Sigmoid colon (tissue), 7 donors: ENCODE data around the gene SPRED1. TPM values are rescaled to one million over a fixed set of nuclear protein-coding genes. Genes with fewer than 3 reads are reported as not detected.

Experiments
- DNase-seq: peaks from one replicate; pipeline ENCODE4 v3.0.0-alpha.2; 2019
- H3K27ac ChIP-seq, 4 donors: fragments of 200-600 bp; sonication (generic); one replicate each; pipeline ENCODE4 v1.5.1; 2016 to 2019; ENCODE audit warnings: mild to moderate bottlenecking in 1 of 4
- H3K27me3 ChIP-seq, 3 donors: fragments of 200-600 bp; sonication (generic); one replicate each; pipeline ENCODE4 v1.5.1; 2019; ENCODE audit warnings: mild to moderate bottlenecking in 1 of 3
- H3K36me3 ChIP-seq, 4 donors: fragments of 200-600 bp; sonication (generic); one replicate each; pipeline ENCODE4 v1.5.1; 2016 to 2019
- H3K4me1 ChIP-seq, 4 donors: fragments of 200-600 bp; sonication (generic); one replicate each; pipeline ENCODE4 v1.5.1; 2017 to 2019
- H3K4me3 ChIP-seq, 4 donors: fragments of 200-600 bp; sonication (generic); one replicate each; pipeline ENCODE4 v1.5.1; 2017 to 2019; ENCODE audit warnings: mild to moderate bottlenecking in 2 of 4, moderate library complexity in 1 of 4
- H3K9me3 ChIP-seq, 4 donors: fragments of 200-600 bp in 3 of 4; sonication (generic) in 3 of 4; one replicate each; pipeline versions ENCODE4 v1.5.1 to v1.6.1; 2013 to 2019
- EP300 ChIP-seq, 4 donors: sonication (generic); formaldehyde crosslinking; IDR thresholded peaks; one replicate each; pipeline ENCODE4 v1.6.1; 2017; ENCODE audit warnings: antibody characterized with exemption in 4 of 4
- POLR2A ChIP-seq, 2 donors: fragments of 450-650 bp; IDR thresholded peaks; one replicate each; pipeline ENCODE4 v1.6.1; 2016; ENCODE audit warnings: antibody characterized with exemption in 2 of 2, mild to moderate bottlenecking in 2 of 2, moderate library complexity in 2 of 2
- POLR2AphosphoS5 ChIP-seq, 4 donors: sonication (generic); formaldehyde crosslinking; IDR thresholded peaks; one replicate each; pipeline ENCODE4 v1.6.1; 2017; ENCODE audit warnings: antibody characterized with exemption in 4 of 4
- WGBS, 2 donors: extraction: QIAGEN DNeasy Blood & Tissue Kit; methylation state at CpG; one replicate each; pipeline ENCODE4 v1.1.7; 2013; 5-methylcytosine and 5-hydroxymethylcytosine counted together
- intact Hi-C: fragments of 100-400 bp; cut with DNase I; formaldehyde crosslinking; loops from one replicate; pipeline ENCODE4 v1.15.1; 2023
- polyA plus RNA-seq, 3 donors: library from polyadenylated mRNA; stranded (reverse); fragments of 200-250 nt; gene quantifications; one replicate each; pipeline ENCODE4 v1.2.3, GENCODE V29; 2013
- total RNA-seq, 4 donors: library from RNA; depleted of rRNA; stranded (reverse); fragments of >200 nt; gene quantifications; one replicate each; pipeline ENCODE4 v1.1.0, GENCODE V29; 2016
- TF ChIP-seq, protein P1 (sequence below), 4 experiments: fragments of 450-650 bp in 3 of 4; fragments of 200-600 bp in 1 of 4; IDR thresholded peaks; one replicate each; pipeline ENCODE4 v1.5.1; 2016 to 2019; ENCODE audit warnings: antibody characterized with exemption in 4 of 4, mild to moderate bottlenecking in 3 of 4, moderate library complexity in 2 of 4
- donor health status: healthy with polysubstance abuse.
- donor health status: Bipolar disorder and iron deficiency.
- donor health status: healthy.

The SPRED1 gene
- total and polyA plus RNA-seq, 7 donors = 6.8 to 17.8 (median 15.0) TPM

GRCh38 chr15:38215707-38216106, 36.9 kb upstream of the SPRED1 start:
- no peak overlapping the region for H3K27ac ChIP-seq
- WGBS, 2 donors = 91 to 93% methylated on average over 1 of the region's 1 CpG
- H3K4me3 ChIP-seq = no peak overlapping the region
- H3K4me1 ChIP-seq = peaks cover 0 to 26% (median 5%) of the 10 kb centered on the region in 4 donors
- no peak for DNase-seq
- no peaks in the 10 kb centered on the region for H3K36me3 ChIP-seq
- no peaks in the 10 kb centered on the region for H3K27me3 ChIP-seq
- intact Hi-C loops = no loop called here
- no peak for TF ChIP-seq EP300 (IDR thresholded peaks at IDR 0.05)
- TF ChIP-seq POLR2AphosphoS5 (IDR thresholded peaks at IDR 0.05) = no peak
- no peak for TF ChIP-seq POLR2A (IDR thresholded peaks at IDR 0.05)
- TF ChIP-seq, protein P1, sequence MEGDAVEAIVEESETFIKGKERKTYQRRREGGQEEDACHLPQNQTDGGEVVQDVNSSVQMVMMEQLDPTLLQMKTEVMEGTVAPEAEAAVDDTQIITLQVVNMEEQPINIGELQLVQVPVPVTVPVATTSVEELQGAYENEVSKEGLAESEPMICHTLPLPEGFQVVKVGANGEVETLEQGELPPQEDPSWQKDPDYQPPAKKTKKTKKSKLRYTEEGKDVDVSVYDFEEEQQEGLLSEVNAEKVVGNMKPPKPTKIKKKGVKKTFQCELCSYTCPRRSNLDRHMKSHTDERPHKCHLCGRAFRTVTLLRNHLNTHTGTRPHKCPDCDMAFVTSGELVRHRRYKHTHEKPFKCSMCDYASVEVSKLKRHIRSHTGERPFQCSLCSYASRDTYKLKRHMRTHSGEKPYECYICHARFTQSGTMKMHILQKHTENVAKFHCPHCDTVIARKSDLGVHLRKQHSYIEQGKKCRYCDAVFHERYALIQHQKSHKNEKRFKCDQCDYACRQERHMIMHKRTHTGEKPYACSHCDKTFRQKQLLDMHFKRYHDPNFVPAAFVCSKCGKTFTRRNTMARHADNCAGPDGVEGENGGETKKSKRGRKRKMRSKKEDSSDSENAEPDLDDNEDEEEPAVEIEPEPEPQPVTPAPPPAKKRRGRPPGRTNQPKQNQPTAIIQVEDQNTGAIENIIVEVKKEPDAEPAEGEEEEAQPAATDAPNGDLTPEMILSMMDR (IDR thresholded peaks at IDR 0.05) = no peak
- no peaks in the 10 kb centered on the region for H3K9me3 ChIP-seq

GRCh38 chr15:38216763-38217162, 35.9 kb upstream of the SPRED1 start:
- Histone ChIP-seq H3K9me3 (no peaks in the 10 kb centered on the region), H3K4me3 (no peak overlapping the region), H3K4me1 (peaks cover 0 to 26% (median 5%) of the 10 kb centered on the region in 4 donors), H3K27me3 (no peaks in the 10 kb centered on the region), H3K36me3 (no peaks in the 10 kb centered on the region), H3K27ac (no peak overlapping the region)
- intact Hi-C loops = no loop called here
- no peak for DNase-seq
- WGBS, 2 donors = 79 to 82% methylated on average over 4 of the region's 4 CpGs
- TF ChIP-seq, protein P1 (IDR thresholded peaks at IDR 0.05) = no peak
- TF ChIP-seq EP300 (IDR thresholded peaks at IDR 0.05) (no peak), POLR2A (IDR thresholded peaks at IDR 0.05) (no peak), POLR2AphosphoS5 (IDR thresholded peaks at IDR 0.05) (no peak)

DNA sequence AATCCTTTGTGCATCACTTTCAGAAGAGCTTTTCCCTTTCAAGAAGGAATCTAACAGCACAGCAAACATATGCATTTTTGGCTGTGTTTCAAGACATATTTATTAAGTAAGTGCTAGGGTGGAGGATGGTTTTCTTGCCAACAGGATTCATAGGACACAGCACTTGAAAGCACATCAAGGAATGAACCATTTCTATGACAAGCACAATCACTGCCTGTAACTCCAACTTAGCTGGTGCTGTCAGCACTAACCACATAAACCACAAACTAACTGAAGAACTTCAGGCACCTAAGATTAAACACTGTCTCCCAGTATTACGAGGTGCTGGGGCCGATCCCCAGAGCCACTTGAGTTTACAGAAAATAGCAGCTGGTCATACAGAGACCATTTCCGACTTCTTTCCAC, 35.4 kb upstream of the SPRED1 start:
- H3K4me1 ChIP-seq = peaks cover 0 to 26% (median 5%) of the 10 kb centered on the region in 4 donors
- 31 to 75% methylated on average over 3 of the region's 3 CpGs for WGBS, 2 donors
- DNase-seq = no peak
- no peak overlapping the region for H3K27ac ChIP-seq
- no peaks in the 10 kb centered on the region for H3K36me3 ChIP-seq
- no peaks in the 10 kb centered on the region for H3K9me3 ChIP-seq
- no peak overlapping the region for H3K4me3 ChIP-seq
- no peaks in the 10 kb centered on the region for H3K27me3 ChIP-seq
- TF ChIP-seq EP300 (IDR thresholded peaks at IDR 0.05) (no peak), POLR2A (IDR thresholded peaks at IDR 0.05) (no peak), POLR2AphosphoS5 (IDR thresholded peaks at IDR 0.05) (no peak)
- TF ChIP-seq, protein P1 (IDR thresholded peaks at IDR 0.05) = no peak
- intact Hi-C loops = no loop called here

GRCh38 chr15:38217788-38218609, 34.6 kb upstream of the SPRED1 start:
- no peak for DNase-seq
- 70 to 75% methylated on average over 3 of the region's 3 CpGs for WGBS, 2 donors
- intact Hi-C loops = no loop called here
- no peak overlapping the region for H3K27ac ChIP-seq
- peaks cover 0 to 21% (median 5%) of the 10 kb centered on the region in 4 donors for H3K4me1 ChIP-seq
- H3K27me3 ChIP-seq = no peaks in the 10 kb centered on the region
- no peak overlapping the region for H3K4me3 ChIP-seq
- no peaks in the 10 kb centered on the region for H3K36me3 ChIP-seq
- no peaks in the 10 kb centered on the region for H3K9me3 ChIP-seq
- TF ChIP-seq EP300 (IDR thresholded peaks at IDR 0.05) = no peak
- TF ChIP-seq, protein P1 (IDR thresholded peaks at IDR 0.05) = no peak
- TF ChIP-seq POLR2A (IDR thresholded peaks at IDR 0.05) = no peak
- TF ChIP-seq POLR2AphosphoS5 (IDR thresholded peaks at IDR 0.05) = no peak
